HG03108 (cell line): ENCODE data around the gene PSMC3.

Experiments
- ATAC-seq: cut with Tn5 transposase; IDR thresholded peaks from one replicate; pipeline ENCODE4 v1.9.1; 2021; ENCODE audit warnings: moderate library complexity; ENCODE audit not compliant: unreplicated experiment

PSMC3 gene

GRCh38 chr11:47413908-47414684 lies 12.1 kb downstream of the PSMC3 start:
- no peak for ATAC-seq

DNA sequence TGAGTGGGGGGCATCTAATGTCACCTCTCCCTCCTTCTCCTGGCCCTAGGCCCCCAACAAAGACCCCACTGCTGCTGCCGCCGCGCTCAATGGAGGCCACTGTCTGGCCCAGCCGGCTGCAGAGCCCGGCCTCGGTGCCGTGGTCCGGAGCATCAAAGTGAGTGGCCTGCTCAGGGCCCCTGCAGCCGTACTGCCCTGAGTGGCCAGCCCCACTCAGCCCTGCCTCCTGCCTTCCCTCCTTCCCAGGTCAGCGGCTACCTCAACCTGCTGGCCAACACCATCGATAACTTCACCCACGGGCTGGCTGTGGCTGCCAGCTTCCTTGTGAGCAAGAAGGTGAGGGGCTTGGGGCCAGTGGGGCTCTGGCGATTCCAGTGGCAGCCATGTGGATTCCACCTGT lies 12.9 kb downstream of the PSMC3 start:
- ATAC-seq: no peak

- no peak for ATAC-seq
These were observed 14.1 kb downstream of the PSMC3 start for GRCh38 chr11:47411884-47412746.

GRCh38 chr11:47410370-47411264 lies 15.6 kb downstream of the PSMC3 start:
- ATAC-seq: no peak

DNA sequence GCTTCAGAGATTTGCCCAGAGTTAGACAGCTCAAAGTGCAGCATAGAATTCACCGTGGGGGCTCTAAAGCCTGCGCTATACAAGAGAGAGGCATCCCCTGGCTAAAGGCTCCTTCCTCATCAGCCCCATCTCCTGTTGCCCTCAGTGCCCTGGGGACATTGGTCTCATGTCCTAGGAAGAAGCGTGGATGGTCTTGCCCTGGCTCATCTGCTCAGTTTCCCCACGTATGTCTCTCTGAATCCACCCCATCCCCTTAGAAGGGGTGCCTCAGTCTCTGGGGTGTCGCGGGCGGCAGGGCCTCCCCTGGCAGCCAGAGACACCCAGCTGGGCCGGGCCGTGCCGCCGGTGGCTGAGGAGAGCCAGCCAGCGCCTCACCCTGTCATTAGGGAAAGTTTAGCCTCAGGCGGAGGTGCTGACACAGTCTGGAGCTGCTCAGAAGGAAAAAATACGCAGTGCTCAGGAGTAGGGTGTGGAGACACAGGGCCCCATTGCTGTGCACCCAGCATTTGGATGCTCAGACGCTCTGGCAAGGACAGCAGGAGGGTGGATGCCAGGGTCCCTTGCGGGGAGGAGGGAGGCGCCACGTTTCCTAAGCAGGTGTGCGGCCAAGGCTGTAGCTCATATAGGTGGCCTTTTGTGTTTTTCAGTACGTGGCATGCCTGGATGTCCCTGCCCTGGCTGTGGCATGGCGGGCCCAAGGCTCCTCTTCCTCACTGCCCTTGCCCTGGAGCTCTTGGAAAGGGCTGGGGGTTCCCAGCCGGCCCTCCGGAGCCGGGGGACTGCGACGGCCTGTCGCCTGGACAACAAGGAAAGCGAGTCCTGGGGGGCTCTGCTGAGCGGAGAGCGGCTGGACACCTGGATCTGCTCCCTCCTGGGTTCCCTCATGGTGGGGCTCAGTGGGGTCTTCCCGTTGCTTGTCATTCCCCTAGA lies 16.5 kb downstream of the PSMC3 start:
- no peak for ATAC-seq

DNA sequence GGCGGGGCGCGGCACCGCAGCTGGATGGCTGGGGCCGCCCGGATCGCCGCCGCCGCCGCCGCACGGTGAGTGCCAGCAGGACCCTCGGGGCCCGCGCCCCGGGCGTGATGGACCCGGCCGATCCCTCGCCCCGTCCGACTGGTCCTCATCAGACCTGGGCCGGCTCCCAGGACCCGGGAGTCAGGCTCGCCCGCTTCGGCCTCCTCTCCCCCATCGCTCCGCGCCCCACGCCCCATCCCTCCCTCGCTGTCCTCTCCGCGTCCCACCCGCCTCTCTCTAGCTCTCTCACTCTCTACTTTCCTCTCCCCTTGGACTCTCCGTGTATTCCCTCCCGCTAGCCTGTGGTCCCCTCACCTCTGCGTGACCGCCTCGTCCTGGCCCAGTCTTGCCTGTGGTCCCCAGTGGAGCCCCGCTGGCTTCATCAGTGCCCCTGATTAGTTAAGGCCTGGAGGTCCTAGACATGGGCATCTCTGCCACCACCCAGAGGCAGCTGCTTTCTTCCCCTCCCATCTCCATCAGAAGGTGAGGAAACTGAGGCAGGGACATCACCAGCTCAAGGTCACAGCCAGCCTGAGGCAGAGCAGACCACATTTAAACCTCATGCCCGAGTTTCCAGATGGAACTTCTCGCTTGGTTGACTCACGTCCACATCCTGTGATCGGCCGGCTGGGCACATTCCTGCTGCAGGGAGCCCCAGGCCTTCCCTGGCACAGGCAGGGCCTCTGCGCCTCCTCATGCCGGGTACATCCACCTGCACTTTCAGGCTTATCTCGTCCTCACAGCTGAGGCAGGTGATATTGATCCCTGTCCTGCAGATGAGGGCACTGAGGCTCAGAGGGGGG lies 17.4 kb downstream of the PSMC3 start:
- no peak for ATAC-seq

DNA sequence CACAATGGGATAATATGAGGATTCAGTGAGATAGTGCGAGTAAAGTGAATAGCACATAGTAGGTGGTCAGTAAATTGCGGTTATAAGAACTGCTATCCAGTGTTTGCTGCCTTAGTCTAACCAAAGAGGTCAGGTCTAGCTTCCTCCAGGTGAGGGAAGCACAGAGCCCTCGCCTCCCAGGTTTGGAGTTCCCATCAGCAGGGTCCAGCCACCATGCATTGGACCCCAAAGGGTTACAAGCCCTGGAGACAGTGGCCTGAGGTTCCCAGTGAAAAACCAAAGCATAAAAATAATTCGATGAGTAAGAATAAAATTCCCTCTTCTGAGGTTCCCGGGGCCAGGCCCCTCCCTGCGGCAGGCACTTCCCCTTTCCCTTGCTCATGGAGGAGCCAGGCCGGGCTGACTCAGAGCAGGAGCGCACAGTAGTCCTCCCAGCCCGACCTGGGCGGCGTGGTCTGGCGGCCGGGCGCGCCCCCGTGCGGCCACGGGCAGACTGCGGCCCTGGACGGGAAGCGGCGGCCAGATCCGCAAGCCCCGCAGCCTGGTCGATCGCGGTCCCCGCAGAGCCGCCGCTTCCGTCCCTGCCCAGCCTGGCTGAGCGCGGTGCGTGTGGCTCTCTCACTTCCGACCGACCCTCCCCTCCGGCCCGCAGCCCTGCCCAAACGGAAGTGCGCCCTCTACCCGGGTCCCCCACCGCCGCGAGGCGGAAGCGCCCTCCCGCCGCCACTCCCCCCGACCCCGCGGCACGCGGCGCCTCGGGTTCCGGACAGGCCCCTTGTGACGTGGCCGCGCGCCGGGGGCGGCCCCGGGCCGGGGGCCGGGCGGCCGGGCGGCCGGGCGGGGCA lies 18.3 kb downstream of the PSMC3 start, which contains the start of gene SLC39A13:
SLC39A13 (plus strand) TSS at position 845 of the 845 bp plus-strand sequence. CDS start 1,505 bp downstream, outside the sequence.
- ATAC-seq: peak; percentile 82

- no peak for ATAC-seq
These were observed 19.1 kb downstream of the PSMC3 start for GRCh38 chr11:47406896-47407745.

DNA sequence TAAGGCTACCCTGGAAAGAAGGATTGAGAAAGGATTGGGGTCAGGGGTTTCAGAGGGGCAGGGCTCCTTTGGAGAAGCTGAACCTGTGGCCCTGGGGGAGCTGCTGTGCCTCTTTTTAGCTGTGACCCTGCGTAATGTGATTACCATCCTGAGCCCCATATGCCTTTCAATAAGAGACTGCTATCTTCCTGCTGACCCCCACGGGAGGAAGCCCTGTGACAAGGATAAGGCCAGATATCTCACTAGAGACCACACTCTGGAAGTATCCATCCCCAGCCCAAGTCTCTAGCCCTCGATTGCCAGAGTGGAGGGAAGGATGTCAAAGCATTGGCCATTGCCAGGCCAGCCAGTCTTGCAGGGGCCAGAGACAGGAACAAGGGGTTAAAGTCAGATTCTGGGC lies 22.7 kb downstream of the PSMC3 start:
- no peak for ATAC-seq

DNA sequence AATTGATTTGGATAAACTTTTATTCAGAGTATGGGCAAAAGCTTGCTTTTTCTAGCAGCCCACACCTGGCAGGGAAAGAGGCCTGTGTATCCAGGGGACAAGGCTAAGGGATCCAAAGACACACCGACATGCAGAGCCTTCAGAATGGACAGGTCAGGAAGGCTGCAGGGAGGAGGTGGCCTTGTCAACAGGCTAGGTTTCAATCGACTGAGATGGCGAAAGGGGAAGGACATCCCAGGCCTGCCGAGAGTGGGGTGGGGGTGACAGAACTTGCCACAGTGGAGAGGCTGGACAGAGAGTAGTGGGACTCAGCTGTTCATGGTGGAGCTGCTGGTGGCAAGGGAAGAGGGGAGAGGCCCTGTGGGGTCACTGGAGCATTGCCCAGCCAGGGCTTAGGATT lies 23.1 kb downstream of the PSMC3 start:
- no peak for ATAC-seq

- ATAC-seq: peak; percentile 67
These were observed 25.4 kb downstream of the PSMC3 start for GRCh38 chr11:47400768-47401279.

GRCh38 chr11:47399860-47400767 lies 26.1 kb downstream of the PSMC3 start:
- peak; percentile 35 for ATAC-seq

DNA sequence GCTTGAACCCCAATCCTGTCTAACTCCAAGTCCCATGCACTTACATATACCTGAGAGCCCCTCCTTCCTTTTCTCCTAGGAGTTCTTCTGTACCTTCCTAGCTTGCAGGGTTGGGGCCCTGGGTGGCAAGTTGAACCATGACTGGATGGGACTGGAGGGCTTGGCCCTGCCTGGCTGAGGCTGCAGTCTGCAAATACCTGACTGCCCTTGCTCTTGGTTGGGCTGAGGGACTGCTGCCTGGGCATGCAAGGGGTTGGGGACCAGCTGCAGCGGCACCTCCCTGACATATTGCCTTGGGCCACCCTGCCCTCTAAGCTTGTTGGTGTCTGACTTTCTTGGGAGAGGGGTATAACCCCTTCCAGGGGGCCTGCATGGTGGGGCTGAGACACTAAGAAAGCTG lies 27.7 kb downstream of the PSMC3 start:
- ATAC-seq: no peak

GRCh38 chr11:47398011-47398410 lies 28.2 kb downstream of the PSMC3 start:
- no peak for ATAC-seq

DNA sequence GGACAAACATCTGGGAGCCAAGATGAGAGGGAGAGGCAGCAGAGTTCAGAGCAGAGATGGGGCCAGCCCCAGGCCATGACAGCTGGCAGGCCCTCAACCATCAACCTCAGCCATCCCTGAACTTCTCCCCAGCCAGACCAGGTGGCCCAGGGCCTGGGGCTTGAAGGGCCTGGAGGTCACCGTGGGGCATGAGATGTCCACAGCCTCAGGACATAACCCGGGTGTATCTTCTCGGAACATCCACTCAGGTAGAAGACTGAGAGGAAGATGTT lies 30.3 kb downstream of the PSMC3 start:
- ATAC-seq: no peak
